NOMO-1 treated with DMSO at 0.1 percent for 48 hours (cell line): Measurements from ENCODE around the gene KLC1.

ENCODE experiments used
- DNase-seq: peaks from one replicate; lab custom pipeline; 2025; ENCODE audit not compliant: unreplicated experiment; lab: John Stamatoyannopoulos, UW

Gene KLC1

GRCh38 chr14:103745424-103745823 is 116.4 kb downstream of the KLC1 start:
- no peak for DNase-seq

GRCh38 chr14:103746701-103747100 is 117.7 kb downstream of the KLC1 start:
- DNase-seq = no peak

GRCh38 chr14:103748534-103748857 is 119.5 kb downstream of the KLC1 start:
- DNase-seq = no peak

GRCh38 chr14:103749452-103749851 is 120.4 kb downstream of the KLC1 start:
- DNase-seq = no peak

- no peak for DNase-seq
Observed at GRCh38 chr14:103749860-103750259, 120.8 kb downstream of the KLC1 start.
